Activated naive CD4-positive, alpha-beta T cell treated with anti-CD3 and anti-CD28 coated beads, Interleukin-2, amount 10 ng/mL, durations not matched to agents 7 days and 5 days (primary cell): ENCODE measurements around the gene PEX26.
"Not testable (repeated sequence)": the region's sequence is repeated elsewhere in the genome, so short reads cannot be mapped to it uniquely, and the experiment has no call there.

Source experiments
- CTCF ChIA-PET: fragments of 350-600 bp; sonication (Branson Sonifier 250); formaldehyde crosslinking; loops from one replicate; lab custom pipeline; 2021; ENCODE audit warnings: antibody characterized with exemption; lab: Charles Lee
- DNase-seq: peaks from one replicate; pipeline ENCODE4 v3.0.0-alpha.2; 2020
- H3K27ac Mint-ChIP-seq: one replicate; pipeline ENCODE4 v1.8.0; 2021; ENCODE audit warnings: mild to moderate bottlenecking, moderate library complexity, mixed read lengths
- H3K27me3 Mint-ChIP-seq: one replicate; pipeline ENCODE4 v1.8.0; 2021; ENCODE audit warnings: mild to moderate bottlenecking, mixed read lengths
- H3K36me3 Mint-ChIP-seq: one replicate; pipeline ENCODE4 v1.8.0; 2021; ENCODE audit warnings: mixed read lengths
- H3K4me1 Mint-ChIP-seq: one replicate; pipeline ENCODE4 v1.8.0; 2021; ENCODE audit warnings: mixed read lengths
- H3K4me3 Mint-ChIP-seq: one replicate; pipeline ENCODE4 v1.8.0; 2021; ENCODE audit warnings: mild to moderate bottlenecking, moderate library complexity, mixed read lengths
- H3K9me3 Mint-ChIP-seq: one replicate; pipeline ENCODE4 v1.8.0; 2021; ENCODE audit warnings: mixed read lengths

Gene PEX26

DNA sequence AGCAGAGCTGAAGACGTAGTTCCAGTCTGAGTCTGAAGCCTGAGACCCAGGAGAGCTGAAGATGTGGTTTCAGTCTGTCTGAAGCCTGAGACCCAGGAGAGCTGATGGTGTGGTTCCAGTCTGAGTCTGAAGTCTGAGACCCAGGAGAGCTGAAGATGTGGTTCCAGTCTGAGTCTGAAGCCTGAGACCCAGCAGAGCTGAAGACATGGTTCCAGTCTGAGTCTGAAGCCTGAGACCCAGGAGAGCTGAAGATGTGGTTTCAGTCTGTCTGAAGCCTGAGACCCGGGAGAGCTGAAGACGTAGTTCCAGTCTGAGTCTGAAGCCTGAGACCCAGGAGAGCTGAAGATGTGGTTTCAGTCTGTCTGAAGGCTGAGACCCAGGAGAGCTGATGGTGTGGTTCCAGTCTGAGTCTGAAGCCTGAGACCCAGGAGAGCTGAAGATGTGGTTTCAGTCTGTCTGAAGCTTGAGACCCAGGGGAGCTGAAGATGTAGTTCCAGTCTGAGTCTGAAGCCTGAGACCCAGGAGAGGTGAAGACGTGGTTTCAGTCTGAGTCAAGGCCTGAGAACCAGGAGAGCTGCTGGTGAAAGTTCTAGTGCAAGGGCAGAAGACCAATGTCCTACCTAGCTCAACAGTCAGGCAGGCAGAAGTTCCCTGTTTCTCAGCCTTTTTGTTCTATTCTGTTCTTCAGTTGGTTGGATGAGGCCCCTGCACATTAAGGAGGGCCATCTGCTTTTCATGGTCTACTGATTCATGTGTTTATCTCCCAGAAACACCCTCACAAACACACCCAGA, 29.0 kb downstream of the PEX26 start:
- Mint-ChIP-seq H3K4me1 (peaks cover 15% of the 10 kb centered on the region), H3K9me3 (peaks cover 13% of the 10 kb centered on the region), H3K36me3 (peaks cover 24% of the 10 kb centered on the region), H3K27me3 (peaks cover 51% of the 10 kb centered on the region)
- CTCF ChIA-PET, result interaction anchor here (0.7 kb wide), 1 partner anchor 278 kb away, joined by 5 read pairs; no protein-coding TSS in a partner anchor
- not testable (repeated sequence) for H3K4me3 Mint-ChIP-seq, DNase-seq, H3K27ac Mint-ChIP-seq

DNA sequence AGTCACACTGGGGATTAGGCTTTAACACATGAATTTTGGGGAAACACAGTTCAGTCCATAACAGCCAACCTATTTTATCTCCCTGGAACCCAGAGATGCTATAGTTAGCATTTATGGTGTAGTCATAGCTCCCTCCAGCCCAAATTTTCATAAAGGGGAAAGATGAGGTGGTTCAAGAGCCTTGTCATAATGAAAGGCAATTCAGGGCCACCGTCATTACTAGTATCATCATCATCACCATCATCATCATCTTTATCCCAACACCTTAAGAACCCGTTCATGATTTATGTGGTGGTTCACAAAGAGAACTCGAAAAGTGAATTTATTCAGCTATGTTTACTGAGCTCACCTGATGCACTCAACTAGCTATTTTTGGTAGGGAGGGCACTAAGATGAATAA, 30.4 kb downstream of the PEX26 start:
- Mint-ChIP-seq H3K4me3 (no peak overlapping the region), H3K9me3 (peaks cover 13% of the 10 kb centered on the region), H3K4me1 (peaks cover 15% of the 10 kb centered on the region), H3K27me3 (peaks cover 65% of the 10 kb centered on the region), H3K27ac (no peak overlapping the region), H3K36me3 (peaks cover 20% of the 10 kb centered on the region)
- no peak for DNase-seq
- CTCF ChIA-PET, result interaction anchor here (0.6 kb wide), 1 partner anchor 643 kb away, joined by 3 read pairs; no protein-coding TSS in a partner anchor

DNA sequence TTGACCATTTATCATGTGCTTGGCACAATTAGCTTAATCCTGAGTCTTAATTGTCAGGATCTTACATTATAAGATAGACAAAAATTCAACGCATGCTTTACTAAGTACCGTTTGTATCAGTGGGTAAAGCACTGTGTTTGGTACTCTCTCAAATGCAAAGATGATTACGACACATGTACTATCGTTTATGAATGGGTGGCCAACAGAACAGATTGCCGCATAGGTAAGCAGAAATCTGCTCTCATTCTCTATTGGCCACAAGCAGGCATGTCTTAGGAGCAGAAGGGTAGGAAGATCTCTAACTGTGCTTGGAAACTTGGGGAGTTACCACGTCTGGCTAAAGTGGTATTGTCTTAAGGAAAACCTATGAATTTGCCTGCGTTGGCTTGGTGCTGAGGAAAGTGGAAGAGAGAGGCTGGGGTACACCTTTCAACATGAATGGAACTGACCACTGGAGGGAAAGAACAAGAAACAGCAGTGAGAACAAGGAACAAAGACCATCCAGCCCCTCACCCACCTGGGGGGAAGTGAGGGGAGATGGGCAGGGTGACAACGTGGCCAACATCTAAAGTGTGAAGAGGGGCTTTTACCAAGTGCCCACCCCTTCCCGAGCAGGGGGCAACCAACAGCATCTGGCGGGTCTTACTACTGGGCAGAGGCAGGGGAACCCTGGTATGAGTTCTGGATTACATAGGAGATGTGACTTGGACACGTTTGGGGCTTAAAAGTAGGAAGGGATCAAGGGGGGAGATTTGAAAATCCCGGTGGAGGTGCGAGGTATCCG, 31.8 kb downstream of the PEX26 start:
- Mint-ChIP-seq H3K27me3 (peaks cover 79% of the 10 kb centered on the region), H3K36me3 (peaks cover 12% of the 10 kb centered on the region), H3K9me3 (peaks cover 11% of the 10 kb centered on the region), H3K4me3 (peak overlapping the region; percentile 59), H3K27ac (no peak overlapping the region), H3K4me1 (peaks cover 26% of the 10 kb centered on the region)
- DNase-seq, result no peak
- CTCF ChIA-PET, result no interaction called here

DNA sequence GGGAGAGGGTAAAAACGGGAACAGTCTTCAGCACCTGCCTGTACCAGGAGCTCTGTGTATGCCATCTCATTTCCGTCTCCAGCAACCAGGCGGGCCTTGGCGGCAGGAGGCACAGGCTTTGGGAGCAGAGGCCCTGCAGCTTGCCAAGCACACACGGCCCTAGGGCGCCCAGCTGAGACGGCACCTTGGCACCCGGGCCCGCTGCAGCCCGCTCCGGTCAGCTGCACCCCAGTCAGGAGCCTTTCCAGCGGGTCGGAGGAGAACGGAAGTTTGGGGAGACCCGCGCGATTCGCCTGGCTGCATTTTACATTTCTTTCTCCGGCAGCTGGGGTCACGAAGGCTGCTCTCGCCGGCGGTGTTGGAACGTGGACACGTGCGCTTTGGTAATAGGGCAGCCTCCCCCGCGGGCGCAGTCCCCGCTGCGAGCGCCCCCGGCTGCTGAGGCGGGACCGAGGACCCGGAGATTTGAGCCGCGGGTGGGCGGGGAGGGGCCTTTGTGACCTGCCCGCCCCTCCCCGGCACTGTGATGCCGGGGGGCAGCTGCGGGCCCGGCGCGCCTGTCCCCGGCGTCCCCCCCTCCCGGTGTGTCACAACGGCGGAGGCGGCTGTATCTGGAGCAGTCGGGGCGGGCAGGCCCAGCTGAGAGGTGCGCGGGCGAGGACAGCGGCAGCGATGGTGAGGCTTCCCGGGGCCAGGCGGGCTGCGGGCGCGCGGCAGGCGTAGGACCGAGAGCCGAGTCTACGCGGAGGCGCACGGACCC, 32.6 kb downstream of the PEX26 start, which contains the start of gene TUBA8:
Gene TUBA8, plus strand, starts transcription at position 616 of the 760 bp plus-strand sequence. Its CDS starts 57 bp downstream, at position 673.
- Mint-ChIP-seq H3K27me3 (peaks cover 84% of the 10 kb centered on the region), H3K36me3 (peaks cover 5% of the 10 kb centered on the region), H3K4me1 (peaks cover 27% of the 10 kb centered on the region), H3K9me3 (peaks cover 7% of the 10 kb centered on the region), H3K27ac (no peak within 1 kb of the TSS), H3K4me3 (peak within 1 kb of the TSS; percentile 59)
- CTCF ChIA-PET, result no interaction called here
- peak; percentile 55 for DNase-seq

DNA sequence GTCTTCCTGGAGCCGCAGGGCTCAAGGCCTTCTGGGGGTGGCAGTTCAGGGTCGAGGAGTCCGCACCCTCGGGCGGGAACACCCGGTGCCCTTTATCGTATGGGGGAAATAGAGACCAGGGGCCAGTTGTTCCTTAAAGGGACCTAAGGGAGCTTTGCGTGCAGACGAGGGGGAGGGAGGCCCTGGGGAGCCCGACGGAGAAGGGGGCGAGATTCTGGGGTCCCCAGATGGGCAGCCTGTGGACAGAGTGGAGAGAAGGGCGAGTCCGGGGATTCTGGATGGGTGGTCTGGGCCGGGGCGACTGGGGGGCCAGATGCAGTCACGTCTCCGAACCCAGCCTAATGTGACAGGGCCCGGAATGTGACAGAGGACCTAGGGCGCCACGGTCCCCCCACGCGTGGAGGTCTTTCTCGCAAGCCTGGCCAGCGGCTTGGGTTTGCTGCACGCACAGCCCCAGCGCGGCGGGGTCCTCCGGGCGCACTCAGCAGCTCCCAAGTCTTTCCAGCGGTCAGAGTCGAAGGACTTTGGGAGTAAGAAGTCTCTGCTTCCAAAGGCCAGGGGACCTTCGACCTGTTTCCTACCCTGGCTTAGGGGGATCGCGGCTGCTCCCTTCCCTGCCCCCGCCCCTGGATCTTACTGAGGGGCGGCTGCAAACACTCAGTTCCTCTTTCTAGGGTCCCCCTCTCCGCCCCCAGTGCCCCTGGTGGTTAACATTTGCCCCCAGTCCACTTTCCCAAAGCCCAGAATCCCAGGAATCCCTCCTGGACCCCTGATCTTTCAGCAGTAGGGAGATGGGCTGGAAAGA, 33.4 kb downstream of the PEX26 start:
- CTCF ChIA-PET, result interaction anchor here (0.6 kb wide), 1 partner anchor 229 kb away, joined by 3 read pairs; no protein-coding TSS in a partner anchor
- Mint-ChIP-seq H3K36me3 (peaks cover 2% of the 10 kb centered on the region), H3K9me3 (peaks cover 3% of the 10 kb centered on the region), H3K4me3 (peak overlapping the region; percentile 40), H3K27me3 (peaks cover 85% of the 10 kb centered on the region), H3K27ac (no peak overlapping the region), H3K4me1 (peaks cover 27% of the 10 kb centered on the region)
- no peak for DNase-seq

DNA sequence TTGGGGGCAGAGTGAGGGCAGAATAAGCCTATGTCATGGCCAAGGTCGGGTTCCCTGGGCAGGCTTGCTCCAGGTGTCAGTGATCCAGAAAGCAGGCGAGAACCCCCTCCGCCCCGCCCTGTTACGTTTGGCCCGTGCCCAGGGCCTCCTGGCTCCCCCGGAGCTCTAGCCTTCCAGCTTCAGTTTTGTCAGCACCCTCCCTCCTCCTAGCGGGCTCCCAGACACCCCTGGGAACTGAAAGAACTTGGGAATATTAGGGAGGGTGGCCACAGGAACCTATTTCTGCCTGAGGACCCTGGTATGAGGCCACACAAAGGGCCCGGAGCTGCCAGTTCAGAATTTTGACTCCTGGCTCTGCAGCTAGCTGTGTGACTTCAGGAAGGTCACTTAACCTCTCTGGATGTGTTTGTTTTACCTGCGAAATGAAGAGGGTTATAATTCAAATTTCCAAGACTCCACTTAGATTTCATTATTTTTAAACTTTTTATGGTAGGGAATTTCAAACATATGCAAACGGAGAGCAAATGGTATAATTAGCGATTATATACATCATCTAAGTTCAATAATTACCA, 34.1 kb downstream of the PEX26 start:
- DNase-seq, result no peak
- Mint-ChIP-seq H3K9me3 (peaks cover 3% of the 10 kb centered on the region), H3K36me3 (peaks cover 2% of the 10 kb centered on the region), H3K4me1 (peaks cover 27% of the 10 kb centered on the region), H3K27me3 (peaks cover 78% of the 10 kb centered on the region), H3K27ac (no peak overlapping the region), H3K4me3 (no peak overlapping the region)
- CTCF ChIA-PET, result interaction anchor here (0.6 kb wide), 1 partner anchor 230 kb away, joined by 3 read pairs; no protein-coding TSS in a partner anchor

DNA sequence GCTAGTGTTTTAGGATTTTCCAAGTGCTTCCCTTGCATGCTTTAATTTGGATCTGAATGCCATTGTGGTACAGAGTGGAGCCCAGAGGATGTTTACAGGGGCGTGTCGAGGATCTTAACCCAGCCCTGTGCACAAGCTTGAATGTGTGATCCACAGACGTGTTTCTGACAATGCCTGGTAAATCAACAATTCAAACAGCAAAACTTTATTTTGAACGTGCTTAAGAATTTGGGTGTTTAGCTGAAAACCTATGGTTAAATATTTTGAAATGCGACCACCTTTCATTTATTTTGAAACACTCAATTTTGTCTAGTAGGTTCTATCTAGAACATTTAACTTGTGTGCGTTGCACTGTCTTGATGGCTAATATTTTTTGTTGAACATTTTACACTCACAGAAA, 34.6 kb downstream of the PEX26 start:
- Mint-ChIP-seq H3K4me3 (no peak overlapping the region), H3K9me3 (no peaks in the 10 kb centered on the region), H3K27me3 (peaks cover 75% of the 10 kb centered on the region), H3K27ac (no peak overlapping the region), H3K4me1 (peaks cover 27% of the 10 kb centered on the region), H3K36me3 (no peaks in the 10 kb centered on the region)
- CTCF ChIA-PET, result no interaction called here
- DNase-seq, result no peak

DNA sequence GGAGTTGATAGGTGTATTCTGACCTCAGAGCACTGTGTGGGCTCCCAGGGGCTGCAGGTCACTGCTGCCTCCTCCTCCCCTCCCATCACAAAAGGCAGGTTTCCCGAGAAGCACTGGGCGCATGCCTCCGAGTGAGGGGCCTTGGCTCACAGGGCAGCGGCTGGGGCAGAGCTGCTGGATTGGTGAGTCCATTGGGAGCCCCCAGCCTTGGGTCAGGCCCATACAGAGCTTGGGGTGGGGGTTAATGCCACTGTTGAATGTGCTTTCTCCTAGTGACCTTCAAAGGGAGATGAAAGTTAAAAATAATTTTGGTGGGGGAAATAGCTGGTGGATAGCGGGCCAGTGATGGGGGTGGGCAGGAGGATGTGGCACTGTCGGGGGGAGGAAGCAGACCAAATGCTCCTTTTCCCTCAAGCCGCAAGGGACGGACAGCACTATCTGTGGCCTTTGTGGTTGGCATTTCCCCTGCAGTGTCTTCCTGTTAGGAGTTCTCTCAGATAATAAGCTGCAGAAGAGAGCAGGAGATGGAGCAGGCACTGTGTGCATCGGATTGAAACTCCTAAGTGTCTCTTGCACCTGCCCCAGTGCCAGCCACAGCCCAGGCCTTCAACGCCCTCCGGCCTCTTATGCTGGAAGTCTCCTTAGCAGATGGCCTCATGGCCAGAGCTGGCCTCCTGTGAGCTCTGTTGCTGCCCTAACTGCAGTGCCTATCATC, 36.0 kb downstream of the PEX26 start:
- Mint-ChIP-seq H3K4me1 (peaks cover 27% of the 10 kb centered on the region), H3K36me3 (no peaks in the 10 kb centered on the region), H3K4me3 (no peak overlapping the region), H3K27me3 (peaks cover 67% of the 10 kb centered on the region), H3K9me3 (no peaks in the 10 kb centered on the region), H3K27ac (no peak overlapping the region)
- CTCF ChIA-PET, result no interaction called here
- no peak for DNase-seq

DNA sequence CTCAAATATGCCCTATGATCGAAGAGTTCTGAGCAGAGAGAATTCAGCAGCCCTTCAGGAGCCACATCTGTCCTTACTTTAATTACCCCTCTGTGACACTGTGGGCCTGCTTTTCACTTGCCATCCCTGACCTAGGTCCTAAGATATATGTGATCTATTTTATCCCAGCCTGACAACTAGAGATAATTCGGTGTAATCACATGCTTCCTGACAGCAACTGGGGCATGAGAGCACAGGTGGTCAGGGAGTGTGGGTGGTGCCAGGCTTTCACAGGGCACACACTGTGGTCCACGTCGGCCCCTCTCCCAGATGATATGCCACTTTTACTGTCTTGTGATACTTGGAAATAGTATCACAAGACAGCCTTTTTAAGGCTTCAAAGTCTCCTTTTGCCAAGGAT, 36.7 kb downstream of the PEX26 start:
- no peaks in the 10 kb centered on the region for H3K9me3 Mint-ChIP-seq
- CTCF ChIA-PET, result no interaction called here
- no peak for DNase-seq
- H3K27ac Mint-ChIP-seq, result no peak overlapping the region
- no peaks in the 10 kb centered on the region for H3K36me3 Mint-ChIP-seq
- H3K4me3 Mint-ChIP-seq, result no peak overlapping the region
- H3K27me3 Mint-ChIP-seq, result peaks cover 62% of the 10 kb centered on the region
- peaks cover 30% of the 10 kb centered on the region for H3K4me1 Mint-ChIP-seq

DNA sequence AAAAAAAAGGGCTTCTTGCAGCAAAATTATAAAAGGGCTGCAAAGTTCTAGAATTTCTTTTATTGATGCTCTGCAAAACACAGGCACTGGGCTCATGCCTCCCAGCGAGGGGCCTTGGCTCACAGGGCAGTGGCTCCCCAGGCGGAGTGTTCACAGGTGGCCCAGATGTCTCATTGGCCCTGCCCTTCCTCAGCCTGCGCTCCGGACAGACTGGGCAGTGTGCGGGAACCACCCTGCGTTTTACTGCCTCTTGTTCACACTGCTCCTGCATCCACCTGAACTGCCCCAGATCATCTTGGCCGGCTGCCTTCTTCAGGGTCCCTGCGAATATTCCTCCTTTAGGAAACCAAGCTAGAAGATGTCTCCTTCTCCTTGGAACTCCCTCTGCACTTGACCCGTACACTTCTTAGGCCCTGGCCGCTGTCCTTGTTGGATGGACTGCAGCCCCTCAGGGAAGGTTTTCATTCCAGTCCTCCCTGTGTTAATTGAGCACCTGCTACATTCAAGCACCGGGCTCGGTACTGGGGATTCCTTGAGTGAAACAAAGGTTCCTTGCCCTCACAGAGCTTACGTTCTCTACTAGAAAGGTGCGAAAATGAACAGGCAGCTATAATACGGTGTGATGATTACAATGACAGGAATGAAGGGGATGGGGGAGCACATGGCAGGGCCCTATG, 37.3 kb downstream of the PEX26 start:
- Mint-ChIP-seq H3K27me3 (peaks cover 59% of the 10 kb centered on the region), H3K36me3 (no peaks in the 10 kb centered on the region), H3K4me3 (no peak overlapping the region), H3K27ac (no peak overlapping the region), H3K4me1 (peaks cover 30% of the 10 kb centered on the region), H3K9me3 (no peaks in the 10 kb centered on the region)
- CTCF ChIA-PET, result no interaction called here
- DNase-seq, result no peak

DNA sequence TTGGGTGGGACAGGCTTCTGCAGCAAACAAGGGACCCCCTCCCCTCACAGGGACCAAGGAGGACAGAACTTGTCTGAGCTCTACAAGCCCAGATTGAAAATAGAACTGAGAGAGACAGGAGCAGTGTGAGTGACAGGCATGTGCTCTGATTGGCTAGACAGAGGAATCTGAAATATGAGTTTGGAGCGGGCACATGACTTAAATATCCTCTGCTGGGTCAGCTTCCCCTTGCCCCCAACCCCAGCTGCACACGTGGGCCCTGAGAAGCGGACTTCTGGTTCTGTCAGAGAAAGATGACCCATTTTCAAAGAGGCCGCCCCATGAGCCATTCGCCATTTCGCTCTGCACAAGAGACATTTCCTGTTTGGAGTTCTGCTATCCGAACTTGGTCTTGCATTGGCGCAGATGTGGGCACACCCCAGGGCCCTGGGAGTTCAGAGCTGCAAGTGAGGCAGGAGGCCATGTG, 38.1 kb downstream of the PEX26 start:
- Mint-ChIP-seq H3K4me3 (no peak overlapping the region), H3K36me3 (no peaks in the 10 kb centered on the region), H3K9me3 (no peaks in the 10 kb centered on the region), H3K4me1 (peaks cover 29% of the 10 kb centered on the region), H3K27ac (no peak overlapping the region), H3K27me3 (peaks cover 50% of the 10 kb centered on the region)
- DNase-seq, result no peak
- CTCF ChIA-PET, result no interaction called here

DNA sequence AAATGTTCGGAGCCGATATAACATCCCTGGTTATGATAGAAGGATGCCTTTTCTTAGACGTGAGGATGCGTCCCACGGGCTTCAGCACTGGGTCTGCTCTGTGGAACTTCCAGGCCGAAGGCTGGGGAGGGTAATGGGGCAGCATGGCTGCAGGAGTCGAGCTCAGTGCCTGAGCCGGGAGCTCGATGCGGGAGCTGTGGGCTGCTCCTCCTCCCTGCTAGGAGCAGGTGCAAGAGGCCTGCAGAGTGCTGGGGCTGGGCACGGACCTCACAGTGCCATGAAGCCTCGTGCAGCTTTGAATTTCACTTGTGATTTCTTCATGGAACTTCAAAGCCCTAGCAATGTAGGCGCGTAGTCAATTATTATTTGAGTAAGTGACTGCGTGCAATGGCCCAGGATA, 38.8 kb downstream of the PEX26 start:
- Mint-ChIP-seq H3K36me3 (no peaks in the 10 kb centered on the region), H3K4me1 (peaks cover 27% of the 10 kb centered on the region), H3K9me3 (no peaks in the 10 kb centered on the region), H3K27me3 (peaks cover 43% of the 10 kb centered on the region), H3K27ac (no peak overlapping the region), H3K4me3 (no peak overlapping the region)
- DNase-seq, result no peak
- CTCF ChIA-PET, result no interaction called here
